Activated T-cell treated with anti-CD3 and anti-CD28 coated beads, Interleukin-2, amount 50 U/mL, for 48 hours (primary cell): ENCODE data around the gene ABI1.

Experiments used
- DNase-seq, 2 experiments: peaks; one replicate each; pipeline ENCODE4 v3.0.0-alpha.2; 2020

ABI1 gene

DNA sequence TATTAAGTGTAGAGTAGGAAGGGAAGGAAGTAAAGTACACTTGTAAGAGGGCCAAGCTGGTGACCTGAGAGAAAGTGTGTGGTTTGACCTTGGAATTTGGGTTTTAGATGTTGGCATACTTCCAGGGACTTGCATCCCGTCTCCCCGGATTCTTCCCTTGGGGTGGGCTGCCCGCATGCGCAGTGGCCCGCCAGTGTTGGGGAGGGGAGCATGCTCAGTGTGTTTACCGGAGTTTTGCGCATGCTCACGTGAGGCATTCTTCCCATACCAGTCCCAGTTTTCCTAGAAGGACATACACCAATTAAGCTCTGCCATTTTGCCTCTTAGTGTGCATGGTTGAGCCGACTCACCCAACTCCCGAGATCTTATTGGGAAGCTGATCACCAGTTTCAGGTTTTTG is 153.8 kb downstream of the ABI1 start:
- no peak for DNase-seq

DNA sequence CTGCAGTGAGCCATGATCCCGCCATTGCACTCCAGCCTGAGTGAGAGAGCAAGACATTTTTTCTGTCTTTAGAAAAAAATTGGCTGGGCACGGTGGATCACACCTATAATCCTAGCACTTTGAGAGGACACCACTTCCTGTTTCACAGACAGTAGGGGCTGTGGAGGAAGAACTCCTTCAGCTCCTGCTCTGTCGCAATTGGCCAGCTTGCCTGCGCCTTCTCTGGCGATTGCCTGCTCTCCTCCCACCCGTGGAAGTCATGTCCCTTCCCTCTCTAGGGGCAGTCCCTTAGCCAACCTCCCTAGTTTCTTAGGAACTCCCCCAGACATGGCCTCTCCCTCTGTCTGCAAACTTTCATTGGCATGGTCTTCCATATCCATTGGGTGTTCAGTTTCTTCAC is 154.6 kb downstream of the ABI1 start:
- DNase-seq: no peak

DNA sequence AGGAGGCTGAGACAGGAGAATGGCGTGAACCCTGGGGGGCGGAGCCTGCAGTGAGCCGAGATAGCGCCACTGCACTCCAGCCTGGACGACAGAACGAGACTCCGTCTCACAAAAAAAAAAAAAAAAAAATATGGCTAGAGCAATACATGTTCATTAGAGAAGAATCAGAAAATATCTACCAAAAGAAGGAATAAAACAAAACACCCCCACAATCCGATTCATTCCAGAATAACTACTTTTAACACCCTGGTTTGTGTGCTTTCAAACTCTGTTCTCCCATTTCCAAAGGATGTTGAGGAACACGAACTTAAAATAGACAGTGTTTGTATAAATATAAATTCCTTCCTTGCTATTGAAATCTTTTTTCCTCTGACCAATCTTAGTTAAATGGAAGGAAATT is 156.8 kb downstream of the ABI1 start:
- DNase-seq: no peak

GRCh38 chr10:26703096-26703495 is 157.7 kb downstream of the ABI1 start:
- no peak for DNase-seq

DNA sequence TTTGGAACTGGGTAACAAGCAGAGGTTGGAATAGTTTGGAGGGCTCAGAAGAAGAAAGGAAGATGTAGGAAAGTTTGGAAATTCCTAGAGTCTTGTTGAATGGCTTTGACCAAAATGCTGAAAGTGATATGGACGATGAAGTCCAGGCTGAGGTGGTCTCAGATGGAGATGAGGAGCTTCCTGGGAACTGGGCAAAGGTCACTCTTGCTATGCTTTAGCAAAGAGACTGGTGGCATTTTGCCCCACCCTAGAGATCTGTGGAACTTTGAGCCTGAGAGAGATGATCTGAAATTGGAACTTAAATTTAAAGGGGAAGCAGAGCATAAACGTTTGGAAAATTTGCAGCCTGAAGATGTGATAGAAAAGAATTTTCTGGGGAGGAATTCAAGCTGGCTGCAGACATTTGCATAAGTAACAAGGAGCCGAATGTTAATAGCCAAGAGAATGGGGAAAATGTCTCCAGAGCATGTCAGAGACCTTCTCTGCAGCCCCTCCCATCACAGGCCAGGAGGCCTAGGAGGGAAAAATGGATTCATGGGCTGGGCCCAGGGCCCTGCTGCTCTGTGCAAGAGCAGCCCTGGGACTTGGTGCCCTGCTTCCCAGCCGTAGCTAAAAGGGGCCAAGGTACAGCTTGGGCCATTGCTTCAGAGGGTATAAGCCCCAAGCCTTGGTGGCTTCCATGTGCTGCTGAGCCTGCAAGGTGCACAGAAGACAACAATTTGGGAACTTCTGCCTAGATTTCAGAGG is 159.7 kb downstream of the ABI1 start:
- DNase-seq: no peak

DNA sequence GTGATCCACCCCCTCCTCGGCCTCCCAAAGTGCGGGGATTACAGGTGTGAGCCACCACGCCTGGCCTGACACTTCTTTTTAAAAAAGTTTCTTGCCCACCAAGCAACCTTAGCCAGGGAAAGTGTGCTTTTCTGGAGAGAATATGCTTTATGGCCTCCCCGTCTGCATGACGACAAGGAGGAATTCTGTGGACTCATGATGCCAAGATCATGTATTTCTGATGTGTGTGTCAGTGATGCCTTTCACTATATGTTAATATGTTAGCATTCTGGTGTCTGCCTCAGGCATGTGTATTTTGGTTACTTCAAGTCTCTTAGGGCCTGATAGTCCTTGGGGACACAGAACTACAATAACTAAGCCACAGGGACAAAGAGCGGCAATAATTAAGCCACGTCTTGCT is 161.1 kb downstream of the ABI1 start:
- DNase-seq: no peak

GRCh38 chr10:26698909-26699308 is 161.8 kb downstream of the ABI1 start:
- no peak for DNase-seq

GRCh38 chr10:26697922-26698608 is 162.7 kb downstream of the ABI1 start:
- DNase-seq: no peak

GRCh38 chr10:26697163-26697921 is 163.4 kb downstream of the ABI1 start, which contains the start of gene PDSS1:
TSS of gene PDSS1 (plus strand) at chr10:26697701. CDS start at chr10:26697712, 11 bp downstream.
- peak; percentile 83 to 87 for DNase-seq

- DNase-seq: no peak
Measured at GRCh38 chr10:26696786-26697162, 164.0 kb downstream of the ABI1 start.
